ENCODE measurements around the gene TRIB2.

TRIB2 gene

DNA sequence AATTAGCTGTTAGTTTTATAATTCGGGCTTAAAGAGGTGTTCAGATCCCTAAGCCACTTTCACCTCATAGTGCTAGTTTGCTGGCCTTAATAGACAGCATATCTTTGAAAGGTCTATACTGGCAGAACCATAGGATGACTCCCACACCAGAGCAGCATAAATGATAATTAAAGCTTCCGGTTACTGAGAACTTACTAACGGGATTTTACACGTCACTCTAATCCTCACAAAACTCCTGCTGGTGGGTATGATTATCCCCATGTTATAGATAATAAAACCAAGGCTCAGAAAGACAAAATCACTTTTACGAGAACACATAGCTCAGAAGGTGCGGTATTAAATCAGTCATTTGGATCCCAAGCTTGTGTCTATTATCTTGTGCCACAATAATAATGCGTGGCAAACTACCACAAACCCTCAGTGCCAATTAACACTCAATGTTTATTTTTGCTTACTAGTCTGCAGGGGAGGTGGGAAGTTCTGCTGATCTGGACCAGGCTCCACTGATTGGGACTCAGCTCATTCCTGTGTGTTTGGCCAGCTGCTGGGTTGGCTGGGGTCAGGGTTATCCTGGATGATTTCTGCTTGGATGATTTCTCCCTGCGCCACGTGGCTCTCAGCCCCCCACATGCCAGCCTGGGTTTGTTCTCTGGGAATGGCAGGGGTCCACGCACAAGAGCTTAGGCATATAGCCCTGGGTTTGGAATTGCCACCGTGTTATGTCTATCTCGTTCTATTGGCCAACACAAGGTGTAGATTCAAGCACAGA, 62.3 kb downstream of the TRIB2 start:
- no peak for DNase-seq (ENCODE audit: low spot score)

DNA sequence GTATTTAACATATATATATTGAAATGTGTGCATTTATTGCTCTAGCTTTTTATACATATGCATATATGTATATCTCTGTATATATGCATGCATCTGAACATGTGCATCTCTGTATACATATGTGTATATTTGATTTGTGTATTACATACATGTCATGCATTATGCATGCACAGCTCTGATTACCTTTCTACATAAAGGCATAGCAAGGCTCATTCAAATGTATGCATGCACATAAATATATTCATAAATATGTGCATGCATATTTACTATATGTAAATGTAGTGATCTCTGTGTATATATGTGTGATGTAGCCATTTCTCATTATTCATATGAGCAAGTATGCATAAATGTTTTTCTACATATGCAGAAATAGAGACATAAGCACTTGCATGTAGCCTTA, 64.6 kb downstream of the TRIB2 start:
- DNase-seq (ENCODE audit: low spot score), result no peak

DNA sequence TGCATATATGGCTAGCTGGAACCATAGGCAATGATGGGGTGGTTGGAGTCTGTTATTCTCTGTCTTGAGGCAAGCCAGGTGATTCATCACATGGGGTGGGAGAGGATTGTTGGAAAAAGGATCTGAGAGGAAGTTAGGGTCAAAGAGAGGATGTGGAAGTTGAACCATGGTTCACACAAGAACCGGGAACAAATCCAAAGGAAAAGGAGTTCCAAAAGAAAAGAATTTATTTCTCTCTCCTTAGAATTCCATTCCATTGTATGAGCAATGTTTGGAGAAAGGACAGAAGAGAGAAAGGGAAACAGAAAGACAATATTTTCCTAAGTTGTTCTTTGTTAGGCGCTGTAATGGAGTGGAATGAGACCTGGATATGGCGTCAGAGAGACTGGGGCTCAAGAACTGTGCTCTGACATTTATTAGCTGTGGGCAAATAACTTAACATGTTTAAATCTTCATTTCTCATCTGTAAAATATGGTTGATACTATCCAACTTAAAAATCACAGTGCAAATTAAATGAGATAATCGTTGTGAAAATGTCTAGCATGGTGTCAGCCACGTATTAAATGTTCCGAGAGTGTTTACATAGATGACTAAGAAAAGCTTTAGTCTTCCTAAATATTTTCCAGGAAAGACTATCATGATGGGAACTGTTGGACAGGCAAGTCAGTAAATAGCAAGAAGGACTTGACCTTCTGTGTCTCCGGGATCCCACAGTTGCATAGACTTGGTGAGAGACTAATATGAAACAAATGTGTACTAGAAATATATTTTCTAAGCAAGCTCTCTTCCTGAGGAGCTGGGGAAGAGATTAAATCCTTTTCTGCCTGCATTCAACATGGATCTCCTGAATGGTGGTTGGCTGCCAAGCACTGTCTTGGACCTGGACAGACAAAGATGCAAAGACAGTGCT, 71.4 kb downstream of the TRIB2 start:
- DNase-seq (ENCODE audit: low spot score), result no peak

DNA sequence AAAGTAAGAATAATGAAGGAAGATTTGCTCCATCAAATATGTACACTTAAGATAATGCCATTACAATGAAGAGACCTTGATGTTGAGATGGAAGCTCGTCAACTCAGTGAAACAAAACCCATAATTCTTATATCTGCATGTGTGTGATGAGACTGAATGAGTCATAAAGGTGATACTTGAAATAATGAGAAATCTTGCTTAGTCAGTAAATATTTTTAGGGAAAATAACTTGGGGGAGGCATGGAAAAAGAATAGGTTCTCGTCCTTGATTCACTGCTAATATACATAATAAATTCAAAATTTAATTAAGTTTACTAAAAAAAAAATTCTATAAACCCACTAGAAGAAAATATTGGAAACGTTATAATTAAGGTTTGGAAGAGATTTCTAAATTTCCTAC, 75.2 kb downstream of the TRIB2 start:
- DNase-seq (ENCODE audit: low spot score), result no peak

Measured in HuH-7 (cell line).